Measurements from ENCODE around the gene KIF6.

The KIF6 gene

GRCh38 chr6:39296745-39297640, 428.2 kb downstream of the KIF6 start:
- Histone ChIP-seq H3K9me3 (ENCODE audit: insufficient read depth, low read length) (no peaks in the 10 kb centered on the region), H3K36me3 (ENCODE audit: low read length) (no peaks in the 10 kb centered on the region), H2AFZ (ENCODE audit: low read depth, low read length, severe bottlenecking) (no peak overlapping the region), H3K27me3 (ENCODE audit: low read length) (no peaks in the 10 kb centered on the region), H3F3A (ENCODE audit: insufficient read depth) (no peaks in the 10 kb centered on the region), H3K4me3 (ENCODE audit: insufficient read depth, low read length, poor library complexity, severe bottlenecking) (no peak overlapping the region), H3K9ac (ENCODE audit: low read length) (no peak overlapping the region), H3K9me2 (replicated peaks; ENCODE audit: insufficient read depth, low read length) (no peaks in the 10 kb centered on the region), H3K79me2 (ENCODE audit: insufficient read depth, low read length) (no peaks in the 10 kb centered on the region), H4K20me1 (ENCODE audit: low read depth, low read length) (no peaks in the 10 kb centered on the region), H3K27ac (ENCODE audit: low read depth, low read length) (no peak overlapping the region), H3K4me2 (ENCODE audit: low read depth, low read length, poor library complexity, severe bottlenecking) (no peak overlapping the region)
- TF ChIP-seq CTCF (IDR thresholded peaks at IDR 0.05; ENCODE audit: insufficient read depth, low read length, poor library complexity, severe bottlenecking) (no peak), EZH2phosphoT487 (conservative IDR thresholded peaks at IDR 0.05; ENCODE audit: low read length) (no peak)

DNA sequence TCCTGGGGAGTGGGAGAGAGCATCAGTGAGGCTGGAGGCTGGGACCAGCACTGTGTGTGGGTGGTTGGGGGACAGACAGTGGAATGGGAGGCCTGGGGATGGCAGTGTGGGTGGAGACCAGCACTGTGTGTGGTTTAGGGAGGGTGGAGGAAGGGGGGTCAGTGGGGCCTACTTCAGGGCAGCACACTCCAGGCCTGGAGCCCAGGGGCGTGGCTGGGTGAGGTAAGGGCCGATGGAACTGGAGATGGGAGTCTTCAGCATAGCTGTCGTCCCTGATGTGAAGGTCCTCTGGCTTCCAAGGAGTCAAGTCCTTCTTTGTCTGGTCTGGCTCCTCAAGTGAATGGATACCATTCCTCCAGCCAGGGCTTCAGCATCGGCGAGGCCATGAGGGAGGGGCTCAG, 429.6 kb downstream of the KIF6 start:
- Histone ChIP-seq H3F3A (ENCODE audit: insufficient read depth) (no peaks in the 10 kb centered on the region), H3K4me2 (ENCODE audit: low read depth, low read length, poor library complexity, severe bottlenecking) (no peak overlapping the region), H3K36me3 (ENCODE audit: low read length) (no peaks in the 10 kb centered on the region), H3K79me2 (ENCODE audit: insufficient read depth, low read length) (no peaks in the 10 kb centered on the region), H3K9ac (ENCODE audit: low read length) (no peak overlapping the region), H3K9me3 (ENCODE audit: insufficient read depth, low read length) (no peaks in the 10 kb centered on the region), H3K4me3 (ENCODE audit: insufficient read depth, low read length, poor library complexity, severe bottlenecking) (no peak overlapping the region), H3K9me2 (replicated peaks; ENCODE audit: insufficient read depth, low read length) (no peaks in the 10 kb centered on the region), H3K27me3 (ENCODE audit: low read length) (no peaks in the 10 kb centered on the region), H4K20me1 (ENCODE audit: low read depth, low read length) (no peaks in the 10 kb centered on the region), H3K27ac (ENCODE audit: low read depth, low read length) (no peak overlapping the region), H2AFZ (ENCODE audit: low read depth, low read length, severe bottlenecking) (no peak overlapping the region)
- TF ChIP-seq EZH2phosphoT487 (conservative IDR thresholded peaks at IDR 0.05; ENCODE audit: low read length), result no peak
- TF ChIP-seq CTCF (IDR thresholded peaks at IDR 0.05; ENCODE audit: insufficient read depth, low read length, poor library complexity, severe bottlenecking), result no peak

DNA sequence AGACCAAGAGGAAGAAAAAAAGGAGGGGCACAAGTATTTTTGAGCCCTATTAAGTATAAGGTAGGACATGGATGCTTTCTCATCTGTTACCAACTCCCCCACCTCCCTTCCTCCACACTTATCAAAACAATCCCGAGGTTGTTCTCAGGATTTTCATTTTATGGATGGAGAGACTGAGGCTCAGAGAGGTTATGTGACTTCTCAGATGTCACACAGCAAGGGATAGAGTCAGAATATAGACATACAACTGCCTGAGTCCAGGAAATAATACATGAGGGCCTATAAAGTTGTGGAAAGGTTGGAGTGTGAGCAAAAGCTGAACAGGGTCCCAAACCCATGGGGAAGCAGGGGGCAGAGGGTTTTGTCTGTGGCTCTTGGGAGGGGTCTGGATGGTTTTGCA, 430.3 kb downstream of the KIF6 start:
- Histone ChIP-seq H3F3A (ENCODE audit: insufficient read depth) (no peaks in the 10 kb centered on the region), H3K36me3 (ENCODE audit: low read length) (no peaks in the 10 kb centered on the region), H3K9ac (ENCODE audit: low read length) (no peak overlapping the region), H3K4me3 (ENCODE audit: insufficient read depth, low read length, poor library complexity, severe bottlenecking) (no peak overlapping the region), H4K20me1 (ENCODE audit: low read depth, low read length) (no peaks in the 10 kb centered on the region), H3K4me2 (ENCODE audit: low read depth, low read length, poor library complexity, severe bottlenecking) (no peak overlapping the region), H3K27ac (ENCODE audit: low read depth, low read length) (no peak overlapping the region), H2AFZ (ENCODE audit: low read depth, low read length, severe bottlenecking) (no peak overlapping the region), H3K79me2 (ENCODE audit: insufficient read depth, low read length) (no peaks in the 10 kb centered on the region), H3K9me2 (replicated peaks; ENCODE audit: insufficient read depth, low read length) (no peaks in the 10 kb centered on the region), H3K9me3 (ENCODE audit: insufficient read depth, low read length) (no peaks in the 10 kb centered on the region), H3K27me3 (ENCODE audit: low read length) (no peaks in the 10 kb centered on the region)
- TF ChIP-seq EZH2phosphoT487 (conservative IDR thresholded peaks at IDR 0.05; ENCODE audit: low read length), result no peak
- TF ChIP-seq CTCF (IDR thresholded peaks at IDR 0.05; ENCODE audit: insufficient read depth, low read length, poor library complexity, severe bottlenecking), result no peak
